H1 (cell line): ENCODE data around the gene STAP2. TPM values are rescaled to one million over a fixed set of nuclear protein-coding genes. Genes with fewer than 3 reads are reported as not detected.

Experiments
- BCL11A ChIP-seq, 2 experiments: IDR thresholded peaks; one replicate each; pipeline ENCODE4 v1.6.1; 2011; ENCODE audit warnings: low read depth in 2 of 2, low read length in 2 of 2, mild to moderate bottlenecking in 2 of 2
- BRCA1 ChIP-seq: IDR thresholded peaks from 2 replicates; pipeline ENCODE4 v1.6.1; 2012; ENCODE audit warnings: low read depth, low read length, improper control_type of control experiment
- CBX8 ChIP-seq: fragments of 300-800, 300-1000 bp; sonication (generic); IDR thresholded peaks from 2 replicates; pipeline ENCODE4 v1.7.1; 2016; ENCODE audit warnings: low read depth, low read length, borderline replicate concordance
- NRF1 ChIP-seq: IDR thresholded peaks from 2 replicates; pipeline ENCODE4 v1.6.1; 2011; ENCODE audit warnings: mild to moderate bottlenecking, low read depth, low read length, improper control_type of control experiment
- polyA plus RNA-seq, 7 experiments: library from polyadenylated mRNA; depleted of rRNA in 3 of 7; stranded (reverse) in 5 of 7; unstranded in 2 of 7; fragments of >200 nt in 5 of 7; fragments of 200-250 nt in 2 of 7; gene quantifications; 1 replicate in 5 of 7; 2 replicates in 1 of 7; 4 replicates in 1 of 7; pipeline versions ENCODE4 v1.2.1 to v1.2.3, GENCODE V29; 2011 to 2013; ENCODE audit warnings: missing spikeins in 2 of 7, mixed read lengths in 2 of 7
- total RNA-seq: library from RNA; stranded (reverse); fragmentation: NEBNext Ultra II Directional; extraction: Animal tissue kit (Norgen Biotek cat#: 25700); gene quantifications from 2 replicates; pipeline ENCODE4 v1.2.1, GENCODE V29; 2021

The STAP2 gene
- total and polyA plus RNA-seq, 2 of the 8 experiments (the other 6 are each of a cell fraction or from before 2014, with no cell fraction given): 15.3 to 37.3 TPM

DNA sequence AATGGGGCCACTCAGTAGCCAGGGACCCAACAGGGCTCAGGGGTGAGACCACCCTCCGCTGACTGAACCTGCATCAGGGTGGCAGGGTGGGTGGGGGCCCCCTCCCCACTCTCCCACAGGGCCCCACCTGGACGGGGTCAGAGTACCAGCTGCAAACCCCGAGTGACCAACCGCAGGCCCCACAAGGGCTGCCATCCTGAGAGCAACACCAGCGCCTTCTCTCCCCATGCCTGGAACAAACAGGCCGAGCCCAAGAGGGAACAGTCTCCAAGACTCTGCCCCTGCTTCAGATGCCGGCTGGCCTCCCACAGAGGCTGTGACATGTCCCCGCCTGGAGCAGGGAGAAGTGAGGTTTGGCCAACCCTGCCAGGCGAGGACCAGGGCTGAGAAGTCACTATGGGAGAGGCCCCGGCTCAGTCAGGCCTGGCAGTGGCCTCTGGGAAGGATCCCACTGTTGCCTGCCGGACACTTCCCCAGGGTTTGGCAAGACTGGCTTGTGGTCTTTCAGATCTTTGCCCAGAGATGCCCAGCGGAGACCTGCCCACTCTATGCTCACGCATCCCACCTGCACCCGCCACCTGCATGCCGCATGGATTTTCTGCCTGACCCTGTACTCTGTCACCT lies 31.9 kb upstream of the STAP2 start (continued):
- TF ChIP-seq BCL11A (IDR thresholded peaks at IDR 0.05; ENCODE audit: low read depth in 2 of 2, low read length in 2 of 2) (no peak), CBX8 (no peak), BRCA1 (no peak), NRF1 (no peak)
